ENCODE results near the gene PROK1.

The PROK1 gene

GRCh38 chr1:110490791-110491451, 40.0 kb downstream of the PROK1 start:
- DNase-seq: no peak

- no peak for DNase-seq
Measured at GRCh38 chr1:110492573-110492972, 41.6 kb downstream of the PROK1 start.

- DNase-seq: no peak
Measured at GRCh38 chr1:110493059-110493699, 42.2 kb downstream of the PROK1 start.

- DNase-seq: no peak
Measured at GRCh38 chr1:110494036-110494435, 43.1 kb downstream of the PROK1 start.

- no peak for DNase-seq
Measured at GRCh38 chr1:110494522-110495406, 43.8 kb downstream of the PROK1 start.

- DNase-seq: peak; percentile 86
Measured at GRCh38 chr1:110495926-110496600, 45.1 kb downstream of the PROK1 start.

GRCh38 chr1:110498270-110498669, 47.3 kb downstream of the PROK1 start:
- DNase-seq: no peak

GRCh38 chr1:110501488-110502132, 50.7 kb downstream of the PROK1 start:
- DNase-seq: no peak

- no peak for DNase-seq
Measured at GRCh38 chr1:110502402-110503151, 51.6 kb downstream of the PROK1 start.

GRCh38 chr1:110503471-110503870, 52.5 kb downstream of the PROK1 start:
- no peak for DNase-seq

GRCh38 chr1:110504226-110504625, 53.3 kb downstream of the PROK1 start:
- no peak for DNase-seq

- DNase-seq: no peak
Measured at GRCh38 chr1:110505596-110505995, 54.6 kb downstream of the PROK1 start.

GRCh38 chr1:110506541-110506940, 55.6 kb downstream of the PROK1 start:
- no peak for DNase-seq
